MCF 10A (cell line): ENCODE results near the gene PDXDC1. TPM values are rescaled to one million over a fixed set of nuclear protein-coding genes. Genes with fewer than 3 reads are reported as not detected.

Experiments
- BruUV-seq: library from RNA; stranded (reverse); fragments of 400-500 nt; replicated peaks from 2 replicates; lab custom pipeline; 2021; lab: Mats Ljungman, UMichigan
- CTCF ChIA-PET: fragments of 300-600 bp; sonication (Branson Sonifier 250); formaldehyde crosslinking; extraction: SDS; loops from one replicate; lab custom pipeline; 2021; ENCODE audit warnings: antibody characterized with exemption, inconsistent platforms; lab: Yijun Ruan, JAX
- POLR2A ChIA-PET: fragments of 300-600, 350-650 bp; sonication (Branson Sonifier 250); formaldehyde crosslinking; extraction: SDS; loops from one replicate; lab custom pipeline; 2020; ENCODE audit warnings: antibody characterized with exemption, inconsistent platforms; lab: Yijun Ruan, JAX
- DNase-seq: peaks from one replicate; pipeline ENCODE4 v3.0.0-alpha.2; 2018; ENCODE audit not compliant: unreplicated experiment
- H3K27ac Mint-ChIP-seq: one replicate; pipeline ENCODE4 v1.8.0; 2022; ENCODE audit warnings: mild to moderate bottlenecking, low read depth, mixed read lengths; ENCODE audit not compliant: unreplicated experiment
- H3K27me3 Mint-ChIP-seq: one replicate; pipeline ENCODE4 v1.8.0; 2022; ENCODE audit warnings: mixed read lengths; ENCODE audit not compliant: insufficient read depth, unreplicated experiment
- H3K36me3 Mint-ChIP-seq: one replicate; pipeline ENCODE4 v1.8.0; 2022; ENCODE audit warnings: mild to moderate bottlenecking, moderate library complexity, mixed read lengths; ENCODE audit not compliant: insufficient read depth, unreplicated experiment
- H3K4me1 Mint-ChIP-seq: one replicate; pipeline ENCODE4 v1.8.0; 2022; ENCODE audit warnings: mixed read lengths; ENCODE audit not compliant: insufficient read depth, unreplicated experiment
- H3K4me3 Mint-ChIP-seq: one replicate; pipeline ENCODE4 v1.8.0; 2022; ENCODE audit warnings: mild to moderate bottlenecking, moderate library complexity, mixed read lengths; ENCODE audit not compliant: unreplicated experiment
- H3K9me3 Mint-ChIP-seq: one replicate; pipeline ENCODE4 v1.8.0; 2022; ENCODE audit warnings: mixed read lengths; ENCODE audit not compliant: unreplicated experiment
- CTCF ChIP-seq: fragments of 200-600 bp; IDR thresholded peaks from one replicate; pipeline ENCODE4 v1.8.0; 2022; ENCODE audit warnings: antibody characterized with exemption, mild to moderate bottlenecking; ENCODE audit not compliant: unreplicated experiment
- intact Hi-C: fragments of 100-400 bp; cut with micrococcal nuclease; formaldehyde crosslinking; loops from 2 replicates; pipeline ENCODE4 v1.14.1; 2022
- total RNA-seq: library from RNA; stranded (reverse); gene quantifications from 2 replicates; pipeline ENCODE4 v1.2.3, GENCODE V29; 2022

PDXDC1 gene
- total RNA-seq, 1 experiment from 2014 or later, result 70.7 TPM

GRCh38 chr16:15052747-15053476 lies 78.1 kb downstream of the PDXDC1 start:
- H3K9me3 Mint-ChIP-seq, result no peaks in the 10 kb centered on the region
- H3K27ac Mint-ChIP-seq, result no peak overlapping the region
- CTCF ChIA-PET, result interaction anchor here (1.2 to 1.3 kb wide), 2 partner anchors 9 to 12 kb away, joined by 3 to 4 read pairs; no protein-coding TSS in a partner anchor
- H3K4me3 Mint-ChIP-seq, result no peak overlapping the region
- BruUV-seq, result no TSS peak
- POLR2A ChIA-PET, result no interaction called here
- TF ChIP-seq CTCF, result no peak
- no peaks in the 10 kb centered on the region for H3K36me3 Mint-ChIP-seq
- DNase-seq, result no peak
- intact Hi-C loops, result no loop called here
- H3K4me1 Mint-ChIP-seq, result peaks cover 10% of the 10 kb centered on the region
- no peaks in the 10 kb centered on the region for H3K27me3 Mint-ChIP-seq

- Mint-ChIP-seq H3K36me3 (peaks cover 5% of the 10 kb centered on the region), H3K27me3 (no peaks in the 10 kb centered on the region), H3K4me3 (no peak overlapping the region), H3K27ac (peak overlapping the region; percentile 68), H3K9me3 (no peaks in the 10 kb centered on the region), H3K4me1 (peaks cover 10% of the 10 kb centered on the region)
- CTCF ChIA-PET, result interaction anchor here (1.2 kb wide), 1 partner anchor 10 kb away, joined by 4 read pairs; no protein-coding TSS in a partner anchor
- intact Hi-C loops, result no loop called here
- no peak for DNase-seq
- TF ChIP-seq CTCF, result no peak
- BruUV-seq, result no TSS peak
- POLR2A ChIA-PET, result interaction anchor here (0.8 kb wide), 1 partner anchor 24 kb away, joined by 3 read pairs; no protein-coding TSS in a partner anchor
Measured at GRCh38 chr16:15053904-15054303, 79.1 kb downstream of the PDXDC1 start.

GRCh38 chr16:15054357-15055140 lies 79.7 kb downstream of the PDXDC1 start:
- CTCF ChIA-PET, result no interaction called here
- POLR2A ChIA-PET, result interaction anchor here (0.8 to 1.4 kb wide), 2 partner anchors 13 to 25 kb away, joined by 3 to 8 read pairs; no protein-coding TSS in a partner anchor
- Mint-ChIP-seq H3K27me3 (no peaks in the 10 kb centered on the region), H3K4me3 (peak overlapping the region; percentile 71), H3K4me1 (peaks cover 10% of the 10 kb centered on the region), H3K27ac (peak overlapping the region; percentile 68), H3K9me3 (no peaks in the 10 kb centered on the region), H3K36me3 (peaks cover 11% of the 10 kb centered on the region)
- TF ChIP-seq CTCF, result no peak
- intact Hi-C loops, result no loop called here
- TSS peak; percentile 9 for BruUV-seq
- no peak for DNase-seq
